Liver (tissue), 9 donors: ENCODE data around the gene POLD3. TPM values are rescaled to one million over a fixed set of nuclear protein-coding genes. Genes with fewer than 3 reads are reported as not detected.

Source experiments
- DNase-seq: peaks from one replicate; pipeline ENCODE4 v3.0.0-alpha.2; 2017; ENCODE audit warnings: low spot score
- H3K27ac ChIP-seq, 2 donors: one replicate each; pipeline ENCODE4 v1.7.0; 2013; ENCODE audit warnings: inconsistent platforms in 2 of 2, low read length in 2 of 2, control low read depth in 1 of 2, low read depth in 1 of 2, mild to moderate bottlenecking in 1 of 2
- H3K27me3 ChIP-seq, 4 donors: one replicate each; pipeline versions ENCODE4 v1.6.1 to v1.7.0; 2013; ENCODE audit warnings: low read length in 3 of 4, inconsistent platforms in 1 of 4, mild to moderate bottlenecking in 1 of 4, moderate library complexity in 1 of 4; ENCODE audit not compliant: control insufficient read depth in 4 of 4, insufficient read depth in 4 of 4
- H3K36me3 ChIP-seq, 4 donors: one replicate each; pipeline versions ENCODE4 v1.6.1 to v1.7.0; 2013; ENCODE audit warnings: low read length in 3 of 4, mild to moderate bottlenecking in 3 of 4, low read depth in 1 of 4, moderate library complexity in 1 of 4; ENCODE audit not compliant: control insufficient read depth in 4 of 4, insufficient read depth in 3 of 4
- H3K4me1 ChIP-seq, 4 donors: one replicate each; pipeline versions ENCODE4 v1.6.1 to v1.7.0; 2013; ENCODE audit warnings: low read length in 3 of 4, mild to moderate bottlenecking in 3 of 4, moderate library complexity in 1 of 4; ENCODE audit not compliant: control insufficient read depth in 4 of 4, insufficient read depth in 4 of 4
- H3K4me3 ChIP-seq, 3 donors: one replicate each; pipeline versions ENCODE4 v1.6.1 to v1.7.0; 2013; ENCODE audit warnings: low read length in 3 of 3, control low read depth in 1 of 3, low read depth in 1 of 3, mild to moderate bottlenecking in 1 of 3
- H3K9ac ChIP-seq, 2 donors: one replicate each; pipeline ENCODE4 v1.7.0; 2013; ENCODE audit warnings: low read length in 2 of 2, mild to moderate bottlenecking in 2 of 2, moderate library complexity in 2 of 2, control low read depth in 1 of 2, low read depth in 1 of 2
- H3K9me3 ChIP-seq, 4 donors: one replicate each; pipeline versions ENCODE4 v1.6.1 to v1.7.0; 2013; ENCODE audit warnings: low read length in 3 of 4; ENCODE audit not compliant: control insufficient read depth in 4 of 4
- EGR1 ChIP-seq, 2 donors: IDR thresholded peaks; 2 replicates each; pipeline ENCODE4 v1.6.1; 2016 to 2018; ENCODE audit warnings: antibody characterized with exemption in 2 of 2, low read depth in 2 of 2
- FOXA1 ChIP-seq: IDR thresholded peaks from 2 replicates; pipeline ENCODE4 v1.6.1; 2016; ENCODE audit warnings: antibody characterized with exemption
- GABPA ChIP-seq, 2 donors: IDR thresholded peaks in 1 of 2; conservative IDR thresholded peaks in 1 of 2; 2 replicates each; pipeline ENCODE4 v1.6.1; 2016; ENCODE audit warnings: antibody characterized with exemption in 2 of 2, mild to moderate bottlenecking in 1 of 2, moderate library complexity in 1 of 2
- HNF4G ChIP-seq: IDR thresholded peaks from 2 replicates; pipeline ENCODE4 v1.6.1; 2016; ENCODE audit warnings: antibody characterized with exemption
- JUND ChIP-seq, 2 donors: IDR thresholded peaks; 2 replicates each; pipeline ENCODE4 v1.6.1; 2016; ENCODE audit warnings: antibody characterized with exemption in 2 of 2
- MAX ChIP-seq: IDR thresholded peaks from 2 replicates; pipeline ENCODE4 v1.6.1; 2016; ENCODE audit warnings: antibody characterized with exemption
- NR2F2 ChIP-seq: IDR thresholded peaks from 2 replicates; pipeline ENCODE4 v1.6.1; 2016; ENCODE audit warnings: antibody characterized with exemption
- RAD21 ChIP-seq, 2 donors: IDR thresholded peaks; 2 replicates each; pipeline ENCODE4 v1.6.1; 2016; ENCODE audit warnings: antibody characterized with exemption in 2 of 2, mild to moderate bottlenecking in 2 of 2
- RXRA ChIP-seq, 2 donors: IDR thresholded peaks; 2 replicates each; pipeline ENCODE4 v1.6.1; 2017 to 2018; ENCODE audit warnings: antibody characterized with exemption in 2 of 2, mild to moderate bottlenecking in 1 of 2
- SP1 ChIP-seq: IDR thresholded peaks from 2 replicates; pipeline ENCODE4 v1.6.1; 2018; ENCODE audit warnings: antibody characterized with exemption, mild to moderate bottlenecking
- TAF1 ChIP-seq: conservative IDR thresholded peaks from 2 replicates; pipeline ENCODE4 v1.6.1; 2016; ENCODE audit warnings: antibody characterized with exemption, mild to moderate bottlenecking
- YY1 ChIP-seq: IDR thresholded peaks from 2 replicates; pipeline ENCODE4 v1.6.1; 2016; ENCODE audit warnings: antibody characterized with exemption, mild to moderate bottlenecking
- ZBTB33 ChIP-seq: IDR thresholded peaks from 2 replicates; pipeline ENCODE4 v1.6.1; 2016; ENCODE audit warnings: antibody characterized with exemption
- WGBS: extraction: QIAGEN DNeasy Blood & Tissue Kit; methylation state at CpG from one replicate; pipeline ENCODE4 v1.1.7; 2013; 5-methylcytosine and 5-hydroxymethylcytosine counted together
- polyA plus RNA-seq, 2 donors: library from polyadenylated mRNA; stranded (reverse) in 1 of 2; unstranded in 1 of 2; fragments of 200-250 nt in 1 of 2; fragments of >200 nt in 1 of 2; fragmentation: Nextera tagmentation in 1 of 2; extraction: Ambion mirVana in 1 of 2; gene quantifications; one replicate each; pipeline versions ENCODE4 v1.2.1 to v1.2.3, GENCODE V29; 2013 to 2015
- total RNA-seq, 2 donors: library from RNA; depleted of rRNA; stranded (reverse); fragments of >200 nt; gene quantifications; one replicate each; pipeline ENCODE4 v1.2.3, GENCODE V29; 2014
- TF ChIP-seq, protein P1 (sequence below): IDR thresholded peaks from 2 replicates; pipeline ENCODE4 v1.6.1; 2016; ENCODE audit warnings: antibody characterized with exemption
- TF ChIP-seq, protein P2 (sequence below): fragments of 150-350 bp; IDR thresholded peaks from 2 replicates; pipeline ENCODE4 v1.5.1; 2017; ENCODE audit warnings: improper control_type of control experiment, low read depth, low read length; ENCODE audit not compliant: missing input control
- TF ChIP-seq, protein P3 (sequence below): IDR thresholded peaks from 2 replicates; pipeline ENCODE4 v1.6.1; 2016; ENCODE audit warnings: antibody characterized with exemption, mild to moderate bottlenecking
- donor health status: healthy.
- donor health status: healthy.
- donor health status: healthy.
- donor health status: healthy.
- donor health status: healthy.

Gene POLD3
- total and polyA plus RNA-seq, 4 donors: 3.0 to 8.3 (median 5.0) TPM

GRCh38 chr11:74543991-74544390, 48.4 kb upstream of the POLD3 start:
- H3K4me3 ChIP-seq: peak overlapping the region in 1 of 3 donors; percentile 9
- H3K36me3 ChIP-seq: no peaks in the 10 kb centered on the region
- H3K9ac ChIP-seq: no peak overlapping the region
- WGBS: 86% methylated on average over 2 of the region's 2 CpGs
- DNase-seq: no peak
- H3K9me3 ChIP-seq: peaks cover 0 to 3% (median 0%) of the 10 kb centered on the region in 4 donors
- H3K27me3 ChIP-seq: no peaks in the 10 kb centered on the region
- no peaks in the 10 kb centered on the region for H3K4me1 ChIP-seq
- TF ChIP-seq FOXA1: no peak
- no peak for TF ChIP-seq RAD21 (IDR thresholded peaks at IDR 0.05)
- no peak for TF ChIP-seq HNF4G
- no peak overlapping the region for H3K27ac ChIP-seq

- Histone ChIP-seq H3K27me3 (no peaks in the 10 kb centered on the region), H3K9me3 (peaks cover 0 to 3% (median 0%) of the 10 kb centered on the region in 4 donors), H3K4me3 (no peak overlapping the region), H3K4me1 (peaks cover 0 to 8% (median 6%) of the 10 kb centered on the region in 4 donors), H3K36me3 (no peaks in the 10 kb centered on the region), H3K9ac (no peak overlapping the region), H3K27ac (no peak overlapping the region)
- no peak for DNase-seq
- TF ChIP-seq, protein P1, sequence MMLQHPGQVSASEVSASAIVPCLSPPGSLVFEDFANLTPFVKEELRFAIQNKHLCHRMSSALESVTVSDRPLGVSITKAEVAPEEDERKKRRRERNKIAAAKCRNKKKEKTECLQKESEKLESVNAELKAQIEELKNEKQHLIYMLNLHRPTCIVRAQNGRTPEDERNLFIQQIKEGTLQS: no peak
- TF ChIP-seq GABPA (IDR thresholded peaks at IDR 0.05 in 1 of 2, conservative IDR thresholded peaks at IDR 0.05 in 1 of 2): no peak
- TF ChIP-seq TAF1: no peak
- no peak for TF ChIP-seq MAX
- no peak for TF ChIP-seq RXRA (IDR thresholded peaks at IDR 0.05)
- no peak for TF ChIP-seq EGR1 (IDR thresholded peaks at IDR 0.05; ENCODE audit: low read depth in 2 of 2)
- no peak for TF ChIP-seq YY1
- TF ChIP-seq, protein P2, sequence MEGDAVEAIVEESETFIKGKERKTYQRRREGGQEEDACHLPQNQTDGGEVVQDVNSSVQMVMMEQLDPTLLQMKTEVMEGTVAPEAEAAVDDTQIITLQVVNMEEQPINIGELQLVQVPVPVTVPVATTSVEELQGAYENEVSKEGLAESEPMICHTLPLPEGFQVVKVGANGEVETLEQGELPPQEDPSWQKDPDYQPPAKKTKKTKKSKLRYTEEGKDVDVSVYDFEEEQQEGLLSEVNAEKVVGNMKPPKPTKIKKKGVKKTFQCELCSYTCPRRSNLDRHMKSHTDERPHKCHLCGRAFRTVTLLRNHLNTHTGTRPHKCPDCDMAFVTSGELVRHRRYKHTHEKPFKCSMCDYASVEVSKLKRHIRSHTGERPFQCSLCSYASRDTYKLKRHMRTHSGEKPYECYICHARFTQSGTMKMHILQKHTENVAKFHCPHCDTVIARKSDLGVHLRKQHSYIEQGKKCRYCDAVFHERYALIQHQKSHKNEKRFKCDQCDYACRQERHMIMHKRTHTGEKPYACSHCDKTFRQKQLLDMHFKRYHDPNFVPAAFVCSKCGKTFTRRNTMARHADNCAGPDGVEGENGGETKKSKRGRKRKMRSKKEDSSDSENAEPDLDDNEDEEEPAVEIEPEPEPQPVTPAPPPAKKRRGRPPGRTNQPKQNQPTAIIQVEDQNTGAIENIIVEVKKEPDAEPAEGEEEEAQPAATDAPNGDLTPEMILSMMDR: no peak
- 78% methylated on average over 5 of the region's 5 CpGs for WGBS
These were observed 45.6 kb upstream of the POLD3 start for GRCh38 chr11:74546752-74547151.

- Histone ChIP-seq H3K27ac (no peak overlapping the region), H3K9me3 (no peaks in the 10 kb centered on the region), H3K9ac (no peak overlapping the region), H3K36me3 (no peaks in the 10 kb centered on the region), H3K4me3 (no peak overlapping the region), H3K27me3 (no peaks in the 10 kb centered on the region), H3K4me1 (peaks cover 0 to 8% (median 6%) of the 10 kb centered on the region in 4 donors)
- no peak for DNase-seq
- 33% methylated on average over 4 of the region's 4 CpGs for WGBS
- no peak for TF ChIP-seq ZBTB33
- no peak for TF ChIP-seq FOXA1
- TF ChIP-seq, protein P3, sequence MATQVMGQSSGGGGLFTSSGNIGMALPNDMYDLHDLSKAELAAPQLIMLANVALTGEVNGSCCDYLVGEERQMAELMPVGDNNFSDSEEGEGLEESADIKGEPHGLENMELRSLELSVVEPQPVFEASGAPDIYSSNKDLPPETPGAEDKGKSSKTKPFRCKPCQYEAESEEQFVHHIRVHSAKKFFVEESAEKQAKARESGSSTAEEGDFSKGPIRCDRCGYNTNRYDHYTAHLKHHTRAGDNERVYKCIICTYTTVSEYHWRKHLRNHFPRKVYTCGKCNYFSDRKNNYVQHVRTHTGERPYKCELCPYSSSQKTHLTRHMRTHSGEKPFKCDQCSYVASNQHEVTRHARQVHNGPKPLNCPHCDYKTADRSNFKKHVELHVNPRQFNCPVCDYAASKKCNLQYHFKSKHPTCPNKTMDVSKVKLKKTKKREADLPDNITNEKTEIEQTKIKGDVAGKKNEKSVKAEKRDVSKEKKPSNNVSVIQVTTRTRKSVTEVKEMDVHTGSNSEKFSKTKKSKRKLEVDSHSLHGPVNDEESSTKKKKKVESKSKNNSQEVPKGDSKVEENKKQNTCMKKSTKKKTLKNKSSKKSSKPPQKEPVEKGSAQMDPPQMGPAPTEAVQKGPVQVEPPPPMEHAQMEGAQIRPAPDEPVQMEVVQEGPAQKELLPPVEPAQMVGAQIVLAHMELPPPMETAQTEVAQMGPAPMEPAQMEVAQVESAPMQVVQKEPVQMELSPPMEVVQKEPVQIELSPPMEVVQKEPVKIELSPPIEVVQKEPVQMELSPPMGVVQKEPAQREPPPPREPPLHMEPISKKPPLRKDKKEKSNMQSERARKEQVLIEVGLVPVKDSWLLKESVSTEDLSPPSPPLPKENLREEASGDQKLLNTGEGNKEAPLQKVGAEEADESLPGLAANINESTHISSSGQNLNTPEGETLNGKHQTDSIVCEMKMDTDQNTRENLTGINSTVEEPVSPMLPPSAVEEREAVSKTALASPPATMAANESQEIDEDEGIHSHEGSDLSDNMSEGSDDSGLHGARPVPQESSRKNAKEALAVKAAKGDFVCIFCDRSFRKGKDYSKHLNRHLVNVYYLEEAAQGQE: no peak
- TF ChIP-seq SP1: peak; percentile 67
- TF ChIP-seq NR2F2: no peak
- peak; percentile 19 for TF ChIP-seq HNF4G
- TF ChIP-seq YY1: no peak
- TF ChIP-seq, protein P1: no peak
- TF ChIP-seq JUND (IDR thresholded peaks at IDR 0.05): no peak
- TF ChIP-seq, protein P2: no peak
These were observed 41.2 kb upstream of the POLD3 start for GRCh38 chr11:74550991-74551753.
